DOHH2 (cell line): ENCODE data around the gene PDIA2.

Experiments
- EZH2phosphoT487 ChIP-seq: fragments of 200-600 bp; sonication (generic); IDR thresholded peaks from 2 replicates; pipeline ENCODE4 v1.6.1; 2017; ENCODE audit warnings: borderline replicate concordance, mild to moderate bottlenecking, antibody characterized with exemption, low read length, moderate library complexity, mixed read lengths
- TF ChIP-seq, protein P1 (sequence below): fragments of 200-600 bp; sonication (generic); IDR thresholded peaks from one replicate; pipeline ENCODE4 v1.5.1; 2014; ENCODE audit warnings: antibody characterized with exemption, mild to moderate bottlenecking, low read depth, low read length; ENCODE audit not compliant: poor library complexity, severe bottlenecking

DNA sequence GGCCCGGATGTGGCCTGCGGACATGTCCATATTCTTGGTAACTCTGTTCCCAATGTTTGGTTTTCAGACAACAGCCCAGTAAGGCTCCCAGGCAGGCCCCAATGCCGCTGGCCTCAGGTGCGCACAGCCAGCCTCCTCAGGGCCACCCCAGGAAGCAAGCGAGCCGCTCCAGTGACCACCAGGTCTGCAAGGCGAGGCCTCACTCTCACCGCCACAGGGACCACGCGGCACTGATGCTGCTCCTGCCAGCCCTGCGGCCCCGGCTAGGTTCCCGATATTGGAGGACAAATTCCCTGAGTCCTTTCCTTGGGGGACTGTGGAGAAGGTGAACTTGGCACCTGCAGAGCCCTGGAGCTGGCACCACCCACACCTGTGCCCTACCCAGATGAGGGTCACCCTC is 19.0 kb downstream of the PDIA2 start:
- TF ChIP-seq, protein P1, sequence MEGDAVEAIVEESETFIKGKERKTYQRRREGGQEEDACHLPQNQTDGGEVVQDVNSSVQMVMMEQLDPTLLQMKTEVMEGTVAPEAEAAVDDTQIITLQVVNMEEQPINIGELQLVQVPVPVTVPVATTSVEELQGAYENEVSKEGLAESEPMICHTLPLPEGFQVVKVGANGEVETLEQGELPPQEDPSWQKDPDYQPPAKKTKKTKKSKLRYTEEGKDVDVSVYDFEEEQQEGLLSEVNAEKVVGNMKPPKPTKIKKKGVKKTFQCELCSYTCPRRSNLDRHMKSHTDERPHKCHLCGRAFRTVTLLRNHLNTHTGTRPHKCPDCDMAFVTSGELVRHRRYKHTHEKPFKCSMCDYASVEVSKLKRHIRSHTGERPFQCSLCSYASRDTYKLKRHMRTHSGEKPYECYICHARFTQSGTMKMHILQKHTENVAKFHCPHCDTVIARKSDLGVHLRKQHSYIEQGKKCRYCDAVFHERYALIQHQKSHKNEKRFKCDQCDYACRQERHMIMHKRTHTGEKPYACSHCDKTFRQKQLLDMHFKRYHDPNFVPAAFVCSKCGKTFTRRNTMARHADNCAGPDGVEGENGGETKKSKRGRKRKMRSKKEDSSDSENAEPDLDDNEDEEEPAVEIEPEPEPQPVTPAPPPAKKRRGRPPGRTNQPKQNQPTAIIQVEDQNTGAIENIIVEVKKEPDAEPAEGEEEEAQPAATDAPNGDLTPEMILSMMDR: no peak
- TF ChIP-seq EZH2phosphoT487: no peak
